GM19099 (cell line): Measurements from ENCODE around the gene GRIK4.

Experiments
- POLR2A ChIP-seq: IDR thresholded peaks from 3 replicates; pipeline ENCODE4 v1.6.1; 2011; ENCODE audit warnings: low read depth; ENCODE audit not compliant: insufficient read length; ENCODE audit errors: extremely low read depth

GRIK4 gene

DNA sequence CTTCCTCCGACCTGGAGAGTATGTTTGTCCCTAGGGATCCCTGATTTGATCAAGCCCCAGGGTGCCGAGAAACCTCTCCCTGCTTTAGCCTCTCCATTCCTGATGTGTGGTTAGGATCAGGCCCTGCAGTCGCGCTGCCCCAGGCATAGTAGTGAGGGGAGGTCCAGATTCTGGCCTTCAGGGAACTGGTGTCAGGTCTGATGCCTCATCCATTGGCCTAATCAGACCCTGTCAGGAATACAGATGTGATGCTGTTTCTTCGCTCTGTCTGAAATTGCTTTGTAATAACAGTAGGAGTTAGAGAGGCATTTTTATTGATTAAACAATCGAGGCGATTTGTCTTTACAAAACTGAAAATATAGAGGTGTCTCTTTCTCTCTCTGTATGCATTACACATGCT, 75.2 kb downstream of the GRIK4 start:
- no peak for TF ChIP-seq POLR2A

DNA sequence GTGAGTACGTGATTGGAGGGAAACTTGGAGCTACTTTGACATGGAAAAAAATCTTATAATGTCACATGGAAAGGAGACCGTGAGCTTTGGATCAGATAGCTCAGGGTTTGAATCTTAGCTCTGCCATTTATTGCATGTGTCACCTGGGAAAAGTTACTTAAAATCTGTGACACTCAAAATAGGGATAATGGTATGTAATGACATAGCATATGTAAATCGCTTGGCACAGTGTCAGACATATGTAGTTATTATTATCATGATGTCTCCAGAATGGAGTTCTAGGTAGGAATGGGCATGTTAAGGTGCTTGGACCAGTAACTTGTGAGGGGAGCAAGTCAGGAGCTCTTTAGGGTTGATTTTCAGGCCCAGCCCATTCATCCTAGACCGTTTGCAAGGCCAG, 75.8 kb downstream of the GRIK4 start:
- no peak for TF ChIP-seq POLR2A

GRCh38 chr11:120589376-120589775, 77.8 kb downstream of the GRIK4 start:
- no peak for TF ChIP-seq POLR2A

GRCh38 chr11:120590472-120590871, 78.9 kb downstream of the GRIK4 start:
- TF ChIP-seq POLR2A = no peak

- no peak for TF ChIP-seq POLR2A
Measured at GRCh38 chr11:120594746-120595145, 83.2 kb downstream of the GRIK4 start.

GRCh38 chr11:120595557-120595956, 84.0 kb downstream of the GRIK4 start:
- no peak for TF ChIP-seq POLR2A

GRCh38 chr11:120597250-120598215, 86.0 kb downstream of the GRIK4 start:
- no peak for TF ChIP-seq POLR2A

- TF ChIP-seq POLR2A = no peak
Measured at GRCh38 chr11:120598517-120599257, 87.1 kb downstream of the GRIK4 start.

DNA sequence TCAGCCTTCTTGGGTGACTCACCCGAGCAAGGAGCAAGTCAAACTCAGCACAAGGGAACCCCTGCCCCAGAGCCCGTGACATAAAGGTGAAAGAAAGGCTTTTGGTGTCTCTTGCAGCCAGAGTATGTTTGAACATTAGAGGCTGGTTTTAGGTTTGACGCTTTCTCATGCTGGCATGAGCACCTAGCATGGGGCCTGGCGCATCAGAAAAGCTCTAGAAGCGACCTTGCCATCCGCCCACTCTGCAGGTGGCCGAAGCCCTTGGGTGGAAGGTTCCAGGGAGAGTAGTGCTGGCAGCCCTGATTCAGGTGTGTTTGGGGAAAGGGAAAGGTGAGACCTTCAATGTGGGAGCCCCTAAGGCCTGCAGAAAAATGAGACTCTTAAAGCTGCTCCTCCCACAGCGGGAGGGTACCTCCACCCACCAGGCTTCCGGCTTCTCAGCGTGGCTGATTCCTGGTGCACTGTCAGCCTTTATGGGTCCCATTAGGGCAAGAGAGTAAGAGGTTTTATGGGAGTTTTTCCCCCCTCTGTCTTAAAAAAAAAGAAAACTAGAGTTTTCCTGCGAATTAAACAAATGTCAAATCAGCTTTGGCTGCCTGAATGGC, 88.4 kb downstream of the GRIK4 start:
- no peak for TF ChIP-seq POLR2A

- TF ChIP-seq POLR2A = no peak
Measured at GRCh38 chr11:120601536-120601935, 90.0 kb downstream of the GRIK4 start.

GRCh38 chr11:120603071-120603470, 91.5 kb downstream of the GRIK4 start:
- TF ChIP-seq POLR2A = no peak

DNA sequence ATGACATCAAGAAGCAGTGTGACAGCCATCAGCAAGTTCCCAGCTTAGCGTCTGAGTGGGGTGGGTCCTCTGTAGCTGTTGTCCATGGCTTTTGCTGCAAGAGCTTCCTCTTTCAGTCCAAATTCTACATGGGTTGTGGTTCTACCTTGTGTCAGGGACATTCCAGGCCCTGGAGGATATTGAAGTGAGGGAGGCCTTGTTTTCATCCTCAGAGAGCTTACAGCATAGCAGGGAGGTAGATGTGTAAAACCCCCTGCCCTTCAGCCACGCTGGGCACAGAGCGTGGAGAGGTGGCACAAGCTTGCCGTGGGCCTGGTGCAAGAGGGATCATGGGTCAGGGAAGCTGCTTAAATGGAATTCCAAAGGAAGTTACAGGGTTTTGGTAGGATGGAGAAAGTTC, 93.9 kb downstream of the GRIK4 start:
- TF ChIP-seq POLR2A = no peak

DNA sequence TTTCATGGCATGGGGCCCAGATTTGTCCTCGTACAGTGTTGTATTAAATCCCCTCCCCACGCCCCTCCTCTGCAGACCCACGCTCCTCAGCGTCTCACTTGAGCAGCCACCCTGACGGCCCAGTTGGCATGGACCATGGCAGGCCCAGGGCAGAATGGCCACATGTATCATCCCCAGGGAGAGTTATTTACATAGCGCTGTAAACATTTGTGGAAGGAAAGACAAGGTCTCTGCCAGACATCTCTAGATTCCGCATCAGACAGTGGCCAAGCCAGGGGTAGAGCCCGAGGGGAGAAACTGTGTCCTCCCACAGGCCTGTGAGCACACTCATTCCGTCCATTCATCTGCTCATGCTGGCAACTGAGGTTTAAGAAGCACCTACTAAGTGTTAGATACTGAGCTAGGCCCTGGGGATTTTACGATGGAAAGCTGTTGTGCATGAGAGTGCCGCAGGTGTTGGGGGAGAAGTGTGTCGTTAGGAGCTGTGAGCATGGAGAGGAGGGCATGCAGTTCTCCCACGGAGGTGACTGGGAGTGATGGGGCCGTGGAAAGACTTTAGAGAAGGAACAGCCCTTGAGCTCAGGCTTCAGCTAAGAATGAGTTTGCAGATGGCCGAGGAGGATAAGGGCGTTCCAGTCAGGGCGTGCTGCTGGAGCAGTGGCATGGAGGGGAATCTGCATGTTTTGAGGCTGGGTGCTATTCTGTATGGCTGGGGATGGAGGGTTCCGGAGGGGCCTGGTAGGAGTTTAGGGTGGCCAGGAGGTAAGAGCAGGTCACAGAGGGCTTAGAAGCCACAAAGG, 94.9 kb downstream of the GRIK4 start:
- no peak for TF ChIP-seq POLR2A

GRCh38 chr11:120608061-120608460, 96.5 kb downstream of the GRIK4 start:
- no peak for TF ChIP-seq POLR2A

GRCh38 chr11:120608760-120609211, 97.2 kb downstream of the GRIK4 start:
- no peak for TF ChIP-seq POLR2A
